GM18526 (cell line): ENCODE measurements around the gene SYNGR1.

Source experiments
- POLR2A ChIP-seq: IDR thresholded peaks from 3 replicates; pipeline ENCODE4 v1.6.1; 2011; ENCODE audit not compliant: insufficient read length; ENCODE audit errors: extremely low read depth

SYNGR1 gene

DNA sequence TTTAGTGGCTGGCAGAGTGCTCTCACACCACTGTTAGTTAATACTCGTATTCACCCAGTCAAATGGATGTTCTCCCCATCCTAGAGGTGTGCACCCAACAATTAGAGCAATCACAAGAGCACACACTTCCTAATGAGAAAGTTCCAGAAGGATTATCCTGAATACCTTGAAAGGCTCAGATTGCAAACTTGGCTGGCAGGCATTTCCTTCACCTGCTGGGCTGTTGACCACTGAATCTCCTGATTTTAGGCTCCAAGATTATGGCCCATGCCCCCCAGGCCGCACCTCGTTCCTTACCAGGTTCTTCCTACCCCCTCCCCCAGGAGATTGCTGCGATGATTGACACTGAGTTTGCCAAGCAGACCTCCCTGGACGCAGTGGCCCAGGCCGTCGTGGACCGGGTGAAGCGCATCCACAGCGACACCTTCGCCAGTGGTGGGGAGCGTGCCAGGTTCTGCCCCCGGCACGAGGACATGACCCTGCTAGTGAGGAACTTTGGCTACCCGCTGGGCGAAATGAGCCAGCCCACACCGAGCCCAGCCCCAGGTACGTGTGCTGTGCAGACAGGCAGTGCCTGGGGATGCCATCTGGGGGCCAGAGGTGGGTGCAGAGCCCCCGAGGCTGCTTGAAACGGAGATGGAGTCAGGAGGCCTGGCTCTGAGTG, 76.7 kb downstream of the SYNGR1 start:
- TF ChIP-seq POLR2A, result no peak

DNA sequence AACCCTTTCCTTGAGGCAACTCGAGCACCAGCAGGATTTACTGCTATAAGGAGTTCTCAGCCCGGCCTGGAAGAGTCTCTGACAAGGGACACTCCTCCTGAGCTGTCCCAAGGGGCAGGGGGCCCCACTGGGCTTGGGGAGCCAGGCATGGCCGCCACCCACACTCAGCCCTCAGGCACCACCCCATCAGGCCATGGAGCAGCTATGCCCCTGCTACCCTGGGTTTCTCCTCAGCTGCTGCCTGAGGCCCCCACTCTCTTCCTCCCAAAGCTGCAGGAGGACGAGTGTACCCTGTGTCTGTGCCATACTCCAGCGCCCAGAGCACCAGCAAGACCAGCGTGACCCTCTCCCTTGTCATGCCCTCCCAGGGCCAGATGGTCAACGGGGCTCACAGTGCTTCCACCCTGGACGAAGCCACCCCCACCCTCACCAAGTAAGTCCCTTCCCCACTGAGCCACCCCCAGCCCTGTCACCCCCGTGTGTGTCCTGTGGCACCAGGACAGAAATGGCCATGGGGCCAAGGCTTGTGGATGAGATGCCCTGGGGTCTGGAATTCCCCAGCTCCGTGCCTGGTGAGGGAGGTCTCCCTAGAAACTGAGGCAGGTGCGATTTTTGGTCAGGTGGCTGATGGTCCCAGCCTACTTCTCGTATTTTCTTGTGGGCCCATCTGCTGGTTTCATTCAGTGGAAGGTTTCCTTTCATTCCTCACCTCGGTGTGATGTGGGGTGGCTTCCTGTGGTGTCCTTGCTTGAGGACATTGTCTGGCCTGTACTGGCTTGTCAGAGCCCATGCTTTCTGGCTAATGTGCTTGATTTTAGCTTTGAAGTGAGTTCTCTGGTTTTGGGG, 78.2 kb downstream of the SYNGR1 start:
- TF ChIP-seq POLR2A, result no peak

DNA sequence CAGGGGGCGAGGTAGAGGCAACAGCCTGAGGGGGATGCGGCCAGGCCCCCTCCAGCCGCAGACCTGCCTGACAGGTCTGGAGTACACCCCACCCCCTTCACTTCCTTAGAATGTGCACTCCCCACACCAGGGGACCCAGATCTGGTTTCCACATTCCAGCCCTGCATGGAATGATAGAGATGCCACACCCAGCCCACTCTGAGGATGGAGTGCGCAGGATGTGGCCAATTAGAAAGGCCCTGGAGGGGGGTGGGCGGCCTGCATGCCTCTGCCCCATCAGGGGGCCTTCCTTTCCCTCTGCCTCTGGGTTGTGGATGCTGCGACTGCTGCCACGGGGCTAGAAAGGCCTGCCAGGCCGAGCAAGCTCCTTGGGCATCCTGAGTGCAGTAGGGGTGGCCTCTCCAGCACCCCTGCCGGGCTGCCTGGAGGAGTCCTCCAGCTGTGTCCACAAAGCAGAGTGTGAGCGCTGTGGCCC, 78.8 kb downstream of the SYNGR1 start:
- no peak for TF ChIP-seq POLR2A

DNA sequence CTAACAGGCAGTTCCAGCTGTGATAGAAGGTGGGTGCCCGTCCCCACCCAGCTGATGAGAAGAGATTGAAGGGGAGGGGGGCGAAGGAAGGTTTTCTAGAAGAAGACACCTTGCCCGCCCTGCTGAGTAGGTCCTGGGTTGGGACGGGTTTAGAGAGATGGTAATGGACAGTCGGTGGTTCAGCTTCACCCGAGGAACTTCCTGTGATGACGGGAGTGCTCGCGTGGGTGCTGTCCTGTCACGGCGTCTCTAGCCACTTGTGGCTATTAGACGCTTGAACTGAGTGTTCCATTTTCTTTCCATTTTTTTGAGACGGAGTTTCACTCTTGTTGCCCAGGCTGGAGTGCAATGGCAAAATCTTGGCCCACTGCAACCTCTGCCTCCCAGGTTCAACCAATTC, 79.4 kb downstream of the SYNGR1 start:
- TF ChIP-seq POLR2A, result no peak

DNA sequence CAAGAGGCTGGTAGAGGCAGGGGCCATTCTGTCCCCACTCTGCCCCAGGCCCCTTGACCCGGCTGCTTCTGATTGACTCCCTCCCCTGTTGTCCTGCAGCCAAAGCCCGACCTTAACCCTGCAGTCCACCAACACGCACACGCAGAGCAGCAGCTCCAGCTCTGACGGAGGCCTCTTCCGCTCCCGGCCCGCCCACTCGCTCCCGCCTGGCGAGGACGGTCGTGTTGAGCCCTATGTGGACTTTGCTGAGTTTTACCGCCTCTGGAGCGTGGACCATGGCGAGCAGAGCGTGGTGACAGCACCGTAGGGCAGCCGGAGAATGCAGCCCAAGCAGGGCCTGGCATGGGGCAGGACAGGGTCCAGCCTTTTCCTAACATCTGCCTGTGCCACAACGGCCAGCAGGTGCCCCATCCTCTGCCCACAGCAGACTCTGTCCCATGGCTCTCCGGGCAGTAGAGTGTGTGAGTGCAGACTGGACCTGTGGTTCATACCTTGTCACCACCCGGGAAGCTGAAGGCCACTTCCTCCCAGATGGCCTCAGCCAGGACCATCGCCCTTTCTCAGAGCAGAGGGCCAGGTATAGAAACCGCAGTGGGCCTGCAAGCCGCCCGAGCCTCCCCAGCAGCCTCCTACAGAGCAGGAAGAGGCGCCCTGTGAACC, 80.3 kb downstream of the SYNGR1 start:
- no peak for TF ChIP-seq POLR2A

DNA sequence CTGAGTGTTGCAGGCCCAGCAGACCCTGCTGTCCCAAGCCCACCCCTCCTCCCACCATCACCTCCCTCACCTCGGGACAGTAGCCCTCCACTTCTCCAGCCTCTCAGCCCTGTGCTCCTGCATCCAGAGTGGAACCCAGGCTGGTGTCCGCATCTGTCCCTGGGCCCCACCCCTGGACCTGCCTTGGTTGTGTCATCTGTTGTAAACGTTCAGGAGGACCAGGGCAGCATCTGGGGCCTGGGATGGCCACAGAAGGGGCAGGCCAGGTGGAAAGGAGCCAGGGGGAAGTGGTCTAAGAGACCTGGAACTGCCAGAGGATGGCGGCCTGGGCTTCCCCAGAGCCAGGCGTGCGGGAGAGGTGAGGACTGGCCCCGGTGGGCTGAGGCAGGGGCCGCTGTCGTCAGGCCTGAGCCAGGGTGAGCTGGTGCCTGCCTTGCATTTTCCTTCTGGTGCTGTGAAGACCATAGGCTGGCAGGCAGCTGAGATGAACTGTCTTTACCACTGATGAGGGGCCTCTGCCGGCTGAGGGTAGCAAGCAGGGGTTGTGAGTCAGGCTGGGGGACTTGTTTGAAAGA, 80.9 kb downstream of the SYNGR1 start:
- TF ChIP-seq POLR2A, result no peak

DNA sequence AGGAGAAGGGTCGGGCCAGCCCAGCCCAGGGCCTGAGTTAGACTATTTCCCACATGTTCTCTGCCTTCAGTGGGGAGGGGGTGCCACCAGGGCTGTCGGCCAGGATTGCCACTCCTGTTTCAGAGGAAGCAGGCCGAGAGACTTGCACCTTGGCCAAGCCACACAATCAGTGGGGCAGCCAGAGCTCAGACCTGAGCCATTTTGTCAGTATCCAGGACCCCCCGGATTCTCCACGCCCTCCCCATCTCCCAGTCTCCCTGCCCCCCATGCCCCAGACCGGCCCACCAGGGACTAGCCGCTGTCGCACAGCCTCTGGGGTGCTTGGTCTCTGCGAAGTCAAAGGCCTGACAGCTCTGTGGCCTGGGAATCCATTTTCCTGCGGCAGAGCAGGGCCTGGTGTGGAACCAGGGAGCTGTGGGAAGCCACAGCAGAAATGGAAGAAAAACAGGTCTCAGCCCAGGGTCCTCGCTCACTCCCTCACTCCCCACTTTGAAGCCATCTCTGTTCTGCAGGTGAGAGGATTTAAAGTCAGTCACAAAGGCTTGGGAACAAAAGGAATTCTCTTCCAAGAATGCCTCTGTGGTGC, 81.5 kb downstream of the SYNGR1 start:
- TF ChIP-seq POLR2A, result no peak

DNA sequence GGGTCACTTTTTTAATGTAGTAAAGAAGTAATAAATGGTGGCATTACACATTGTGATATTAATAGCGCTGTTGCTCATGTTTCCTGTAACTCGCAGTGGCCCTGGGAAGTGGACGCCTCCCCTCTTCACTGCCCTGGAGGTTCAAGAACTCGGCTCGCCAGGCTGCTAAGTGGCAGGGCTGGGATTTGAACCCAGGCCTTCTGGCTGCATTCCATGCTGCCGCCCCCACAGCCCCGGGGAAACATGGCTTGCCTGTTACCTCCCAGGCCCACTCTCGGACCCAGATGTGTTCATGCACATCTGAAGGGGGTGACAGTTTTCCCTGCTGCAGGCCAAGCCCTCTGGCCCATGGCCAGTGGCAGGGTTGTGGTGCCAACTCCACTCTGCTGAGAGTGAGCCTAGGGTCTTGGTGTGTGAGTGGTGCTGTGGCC, 82.0 kb downstream of the SYNGR1 start:
- no peak for TF ChIP-seq POLR2A

DNA sequence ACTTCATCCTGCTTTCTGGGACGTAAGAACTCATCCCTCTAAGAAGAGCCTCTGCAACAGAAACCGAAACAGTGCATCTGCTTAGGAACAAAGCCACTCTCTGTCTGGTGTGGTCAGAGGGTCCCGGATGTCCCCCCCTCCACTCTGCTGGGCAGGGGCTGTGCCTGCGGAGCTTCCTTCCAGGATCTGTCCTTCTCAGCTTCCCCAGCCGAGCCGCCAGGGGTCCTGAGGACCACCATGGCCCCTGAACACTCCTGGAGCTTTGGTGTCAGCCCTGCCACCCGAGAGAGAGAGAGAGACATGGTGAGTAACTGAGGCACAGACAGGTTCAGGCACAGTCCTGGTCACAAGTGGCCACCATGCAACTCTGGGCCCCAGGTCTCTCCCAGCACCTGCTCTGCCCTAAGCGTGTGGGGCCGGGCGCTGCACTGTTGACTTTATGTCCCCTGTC, 82.6 kb downstream of the SYNGR1 start:
- TF ChIP-seq POLR2A, result no peak

DNA sequence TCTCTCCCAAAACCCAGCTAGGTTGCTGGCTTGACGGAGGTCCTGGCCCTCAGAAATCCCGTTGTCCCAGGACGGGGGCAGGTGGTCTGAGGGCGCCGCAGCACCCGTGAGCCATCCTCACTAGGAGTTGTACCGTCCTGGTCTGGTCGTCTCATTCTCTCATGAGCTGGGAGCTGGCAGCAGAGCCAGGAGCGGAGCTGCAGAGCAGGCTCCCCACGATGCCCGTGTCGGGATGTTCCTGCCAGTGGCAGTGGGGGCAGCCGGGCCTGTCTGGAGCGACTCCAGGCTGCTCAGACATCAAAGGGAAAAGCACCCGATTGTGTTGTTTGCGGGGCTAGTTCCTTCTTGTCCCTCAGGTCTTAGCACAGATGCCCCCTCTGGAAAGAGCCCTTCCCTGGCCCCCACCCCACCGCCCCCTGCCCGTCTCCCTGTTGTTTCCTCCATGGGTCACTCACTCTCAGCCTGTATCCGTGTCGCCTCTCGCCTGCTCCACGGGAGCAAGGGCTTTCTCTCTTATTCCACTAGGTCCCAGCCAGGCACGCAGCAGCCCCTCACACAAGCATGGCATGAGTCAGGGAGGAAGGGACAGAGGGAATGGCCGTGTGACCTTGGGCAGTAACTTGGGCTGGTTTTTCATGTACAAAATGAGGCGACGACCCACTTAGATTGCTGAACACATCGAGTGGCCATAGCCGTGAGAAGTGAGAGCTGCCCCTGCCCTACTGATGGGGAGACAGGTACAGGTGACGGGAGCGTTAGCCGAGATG, 83.9 kb downstream of the SYNGR1 start:
- no peak for TF ChIP-seq POLR2A

DNA sequence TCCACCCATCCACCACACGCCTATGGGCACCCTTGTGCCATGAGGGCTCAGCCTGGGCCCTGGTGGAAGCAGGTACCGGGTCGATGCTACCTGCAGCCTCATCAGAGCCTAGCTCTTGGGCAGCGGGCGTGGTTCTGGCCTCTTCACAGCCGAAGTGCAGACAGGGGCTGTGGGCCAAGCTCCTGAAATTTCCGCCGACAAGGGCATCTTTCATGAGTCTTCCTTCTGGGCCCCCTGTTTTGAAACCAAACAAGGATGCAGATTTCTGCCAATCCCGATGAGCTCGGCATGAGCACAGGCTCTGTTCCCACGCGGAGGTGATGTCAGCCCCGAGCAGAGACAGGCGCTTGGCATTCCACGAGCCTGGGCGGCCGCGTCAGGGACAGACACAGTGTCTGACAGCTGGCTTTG, 84.5 kb downstream of the SYNGR1 start:
- TF ChIP-seq POLR2A, result no peak

DNA sequence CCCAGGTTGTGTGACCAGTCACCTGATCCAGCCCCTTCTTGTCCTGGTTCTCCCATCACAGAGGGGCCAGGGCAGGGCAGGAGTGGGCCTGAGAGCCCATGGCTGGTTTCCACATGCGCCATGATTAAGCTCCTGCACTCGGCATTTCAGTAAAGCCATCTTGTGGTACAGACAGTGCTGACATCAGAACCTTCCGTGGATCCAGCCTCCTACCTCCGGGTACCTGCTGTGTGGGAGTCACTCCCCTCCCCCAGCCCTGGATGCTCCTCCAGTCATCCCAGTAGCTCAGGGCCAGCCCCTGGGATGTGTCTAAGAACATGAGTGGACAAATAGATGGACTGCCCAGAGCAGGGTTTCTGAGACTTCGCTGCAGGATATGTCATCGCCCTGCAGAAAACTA, 84.9 kb downstream of the SYNGR1 start:
- no peak for TF ChIP-seq POLR2A
